ENCODE results near the gene AP3B1.

GRCh38 chr5:77971776-77972468, 322.6 kb downstream of the AP3B1 start:
- no peak for TF ChIP-seq CTCF (IDR thresholded peaks at IDR 0.05)
- no peak for TF ChIP-seq EP300 (IDR thresholded peaks at IDR 0.05)
- TF ChIP-seq POLR2AphosphoS5 (IDR thresholded peaks at IDR 0.05) = no peak

Measured in upper lobe of left lung (tissue), 4 donors.